Measurements from ENCODE around the gene TRANK1.

- TF ChIP-seq CTCF (IDR thresholded peaks at IDR 0.05; ENCODE audit: low read length), result no peak
- no peak for TF ChIP-seq EZH2 (optimal IDR thresholded peaks at IDR 0.05; ENCODE audit: low read depth, low read length)
These were observed 154.1 kb downstream of the TRANK1 start for GRCh38 chr3:36790765-36791164.

Measured in MM.1S (cell line).